OCI-LY7 (cell line): Measurements from ENCODE around the gene TGM3.

ENCODE experiments used
- CTCF ChIP-seq: fragments of 200-600 bp; sonication (generic); conservative IDR thresholded peaks from 2 replicates; pipeline ENCODE4 v1.5.1; 2014; ENCODE audit warnings: mild to moderate bottlenecking, antibody characterized with exemption, low read length, moderate library complexity, mixed read lengths
- EZH2phosphoT487 ChIP-seq: fragments of 200-600 bp; sonication (generic); IDR thresholded peaks from 2 replicates; pipeline ENCODE4 v1.6.1; 2018; ENCODE audit warnings: low read depth, borderline replicate concordance, mild to moderate bottlenecking, mixed run types, antibody characterized with exemption, low read length, moderate library complexity, mixed read lengths

GRCh38 chr20:2302384-2303060 lies 6.7 kb downstream of the TGM3 start:
- TF ChIP-seq CTCF (no peak), EZH2phosphoT487 (no peak)
